HEK293 (cell line): ENCODE data around the gene CCDC50.

ENCODE experiments used
- CTCF ChIA-PET: fragments of 350-600 bp; formaldehyde crosslinking; extraction: SDS; loops from one replicate; lab custom pipeline; 2021; ENCODE audit warnings: antibody characterized with exemption; lab: Yijun Ruan, JAX
- POLR2A ChIA-PET: fragments of 300-600 bp; formaldehyde crosslinking; extraction: SDS; loops from one replicate; lab custom pipeline; 2020; ENCODE audit warnings: antibody characterized with exemption, inconsistent platforms; lab: Yijun Ruan, JAX
- H3K27ac ChIP-seq: fragments of 200-500 bp; sonication (Bioruptor generic); 2 replicates; pipeline ENCODE4 v1.5.1; 2014; ENCODE audit warnings: low read depth, low read length, control low read depth, inconsistent platforms; ENCODE audit errors: extremely low read depth
- H3K36me3 ChIP-seq, 2 experiments: fragments of 200-500 bp in 1 of 2; sonication (Bioruptor generic) in 1 of 2; 1 replicate in 1 of 2; 2 replicates in 1 of 2; pipeline ENCODE4 v1.5.1; 2014 to 2017; ENCODE audit warnings: inconsistent platforms in 2 of 2, low read length in 2 of 2; ENCODE audit not compliant: control insufficient read depth in 2 of 2, insufficient read depth in 1 of 2
- H3K4me1 ChIP-seq: fragments of 200-500 bp; sonication (Bioruptor generic); 2 replicates; pipeline ENCODE4 v1.5.1; 2014; ENCODE audit warnings: mild to moderate bottlenecking, low read length, inconsistent platforms; ENCODE audit not compliant: control insufficient read depth, insufficient read depth
- H3K4me3 ChIP-seq: 2 replicates; pipeline ENCODE4 v1.5.1; 2011; ENCODE audit warnings: low read depth, mild to moderate bottlenecking, control low read depth, low read length, moderate library complexity
- H3K9me3 ChIP-seq: fragments of 200-500 bp; sonication (Bioruptor generic); 2 replicates; pipeline ENCODE4 v1.5.1; 2014; ENCODE audit warnings: low read depth, low read length, inconsistent platforms; ENCODE audit not compliant: control insufficient read depth, insufficient read depth
- GFI1B ChIP-seq: fragments of 450-650 bp; formaldehyde crosslinking; IDR thresholded peaks from 2 replicates; pipeline ENCODE4 v1.5.1; 2016; ENCODE audit warnings: missing biosample characterization, missing genetic modification characterization
- GLIS1 ChIP-seq: fragments of 450-650 bp; formaldehyde crosslinking; IDR thresholded peaks from 2 replicates; pipeline ENCODE4 v1.5.1; 2016; ENCODE audit warnings: missing biosample characterization, missing genetic modification characterization
- MYNN ChIP-seq: fragments of 450-650 bp; formaldehyde crosslinking; IDR thresholded peaks from 2 replicates; pipeline ENCODE4 v1.5.1; 2016; ENCODE audit warnings: missing biosample characterization, missing genetic modification characterization, borderline replicate concordance
- SP2 ChIP-seq: fragments of 450-650 bp; formaldehyde crosslinking; IDR thresholded peaks from 2 replicates; pipeline ENCODE4 v1.5.1; 2016; ENCODE audit warnings: missing biosample characterization, missing genetic modification characterization
- TCF7L2 ChIP-seq: IDR thresholded peaks from 2 replicates; pipeline ENCODE4 v1.6.1; 2011; ENCODE audit warnings: low read depth, mild to moderate bottlenecking, inconsistent platforms, low read length, moderate library complexity, borderline replicate concordance
- ZBTB48 ChIP-seq: fragments of 450-650 bp; formaldehyde crosslinking; IDR thresholded peaks from 2 replicates; pipeline ENCODE4 v1.5.1; 2016; ENCODE audit warnings: missing biosample characterization, missing genetic modification characterization
- ZNF112 ChIP-seq: fragments of 450-650 bp; formaldehyde crosslinking; IDR thresholded peaks from 2 replicates; pipeline ENCODE4 v1.5.0; 2017; ENCODE audit warnings: missing biosample characterization, missing genetic modification characterization
- ZNF133 ChIP-seq: fragments of 450-650 bp; formaldehyde crosslinking; IDR thresholded peaks from 2 replicates; pipeline ENCODE4 v1.5.1; 2016; ENCODE audit warnings: missing biosample characterization, missing genetic modification characterization
- ZNF214 ChIP-seq: fragments of 450-650 bp; formaldehyde crosslinking; IDR thresholded peaks from 2 replicates; pipeline ENCODE4 v1.5.1; 2017; ENCODE audit warnings: missing biosample characterization, mild to moderate bottlenecking, missing genetic modification characterization, borderline replicate concordance
- ZNF239 ChIP-seq: fragments of 450-650 bp; formaldehyde crosslinking; IDR thresholded peaks from 2 replicates; pipeline ENCODE4 v1.5.1; 2016; ENCODE audit warnings: missing biosample characterization, missing genetic modification characterization
- ZNF24 ChIP-seq: fragments of 450-650 bp; formaldehyde crosslinking; IDR thresholded peaks from 2 replicates; pipeline ENCODE4 v1.5.1; 2016; ENCODE audit warnings: missing biosample characterization, missing genetic modification characterization
- ZNF366 ChIP-seq: fragments of 450-650 bp; formaldehyde crosslinking; conservative IDR thresholded peaks from 2 replicates; pipeline ENCODE4 v1.5.1; 2016; ENCODE audit warnings: missing biosample characterization, missing genetic modification characterization
- ZNF391 ChIP-seq: fragments of 450-650 bp; formaldehyde crosslinking; IDR thresholded peaks from 2 replicates; pipeline ENCODE4 v1.5.1; 2016; ENCODE audit warnings: low read depth, missing biosample characterization, missing genetic modification characterization, borderline replicate concordance
- ZNF423 ChIP-seq: fragments of 450-650 bp; formaldehyde crosslinking; IDR thresholded peaks from 2 replicates; pipeline ENCODE4 v1.5.1; 2016; ENCODE audit warnings: missing biosample characterization, missing genetic modification characterization
- ZNF658 ChIP-seq: fragments of 450-650 bp; formaldehyde crosslinking; IDR thresholded peaks from 2 replicates; pipeline ENCODE4; 2016; ENCODE audit warnings: missing biosample characterization, missing genetic modification characterization
- ZNF785 ChIP-seq: fragments of 450-650 bp; formaldehyde crosslinking; IDR thresholded peaks from 2 replicates; pipeline ENCODE4 v1.5.1; 2016; ENCODE audit warnings: missing biosample characterization, missing genetic modification characterization
- TF ChIP-seq, protein P1 (sequence below): fragments of 450-650 bp; formaldehyde crosslinking; IDR thresholded peaks from 2 replicates; pipeline ENCODE4 v1.5.1; 2016; ENCODE audit warnings: missing biosample characterization, missing genetic modification characterization, borderline replicate concordance
- TF ChIP-seq, protein P2 (sequence below): fragments of 450-650 bp; formaldehyde crosslinking; IDR thresholded peaks from 2 replicates; pipeline ENCODE4 v1.5.1; 2016; ENCODE audit warnings: missing biosample characterization, missing genetic modification characterization, low read depth
- TF ChIP-seq, protein P3 (sequence below): fragments of 450-650 bp; formaldehyde crosslinking; IDR thresholded peaks from 2 replicates; pipeline ENCODE4 v1.5.1; 2016; ENCODE audit warnings: missing biosample characterization, missing genetic modification characterization, borderline replicate concordance
- TF ChIP-seq, protein P4 (sequence below): fragments of 450-650 bp; formaldehyde crosslinking; IDR thresholded peaks from 2 replicates; pipeline ENCODE4 v1.5.1; 2016; ENCODE audit warnings: missing biosample characterization, missing genetic modification characterization
- TF ChIP-seq, protein P5 (sequence below): fragments of 450-650 bp; formaldehyde crosslinking; optimal IDR thresholded peaks from 2 replicates; pipeline ENCODE3; 2016; ENCODE audit warnings: missing biosample characterization, mild to moderate bottlenecking, missing genetic modification characterization
- TF ChIP-seq, protein P6 (sequence below): fragments of 450-650 bp; formaldehyde crosslinking; IDR thresholded peaks from 2 replicates; pipeline ENCODE4 v1.5.1; 2017; ENCODE audit warnings: missing biosample characterization, missing genetic modification characterization

CCDC50 gene

DNA sequence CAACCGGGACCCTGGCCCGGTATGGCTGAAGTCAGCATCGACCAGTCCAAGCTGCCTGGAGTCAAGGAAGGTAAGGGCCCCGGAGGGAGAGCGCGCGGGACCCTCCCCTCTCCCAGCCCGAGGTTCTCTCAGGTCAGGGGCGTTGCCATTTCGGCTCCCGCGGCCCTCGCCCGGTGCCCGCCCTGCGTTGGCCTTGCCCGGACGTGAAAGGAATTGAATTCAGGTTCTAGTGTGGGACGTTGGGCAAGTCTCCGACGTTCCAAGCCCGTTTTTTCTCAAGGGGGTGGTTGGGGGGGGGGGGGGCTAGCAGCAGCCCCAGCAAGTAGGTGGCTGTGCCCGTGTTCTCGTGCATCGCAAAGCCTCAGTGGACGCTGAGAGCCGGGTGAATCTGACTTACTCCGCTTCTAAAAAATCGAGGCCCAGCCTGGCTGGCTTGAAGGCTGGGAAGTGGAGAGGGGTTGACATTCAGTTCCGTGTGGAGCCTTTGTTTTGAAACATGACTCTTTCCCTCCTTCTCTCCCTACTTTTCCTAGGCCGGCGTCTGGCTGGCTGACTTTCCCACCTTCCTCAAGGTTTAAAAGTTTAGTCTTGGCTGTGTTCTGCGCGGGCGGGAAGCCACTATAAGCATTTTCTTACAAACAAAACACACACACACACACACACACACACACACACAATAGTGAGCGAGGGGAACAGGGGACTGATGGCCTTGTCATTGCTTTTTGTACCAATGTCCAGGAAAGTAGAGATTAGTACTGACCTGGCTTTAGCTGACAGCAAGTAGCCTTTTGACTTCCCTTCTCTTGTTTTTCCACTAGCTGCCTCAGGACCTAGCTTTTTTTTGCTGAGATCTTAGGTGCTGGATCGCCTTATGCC lies 698 bp downstream of the CCDC50 start, which contains the start of gene UTS2B (continued):
- TF ChIP-seq, protein P1, sequence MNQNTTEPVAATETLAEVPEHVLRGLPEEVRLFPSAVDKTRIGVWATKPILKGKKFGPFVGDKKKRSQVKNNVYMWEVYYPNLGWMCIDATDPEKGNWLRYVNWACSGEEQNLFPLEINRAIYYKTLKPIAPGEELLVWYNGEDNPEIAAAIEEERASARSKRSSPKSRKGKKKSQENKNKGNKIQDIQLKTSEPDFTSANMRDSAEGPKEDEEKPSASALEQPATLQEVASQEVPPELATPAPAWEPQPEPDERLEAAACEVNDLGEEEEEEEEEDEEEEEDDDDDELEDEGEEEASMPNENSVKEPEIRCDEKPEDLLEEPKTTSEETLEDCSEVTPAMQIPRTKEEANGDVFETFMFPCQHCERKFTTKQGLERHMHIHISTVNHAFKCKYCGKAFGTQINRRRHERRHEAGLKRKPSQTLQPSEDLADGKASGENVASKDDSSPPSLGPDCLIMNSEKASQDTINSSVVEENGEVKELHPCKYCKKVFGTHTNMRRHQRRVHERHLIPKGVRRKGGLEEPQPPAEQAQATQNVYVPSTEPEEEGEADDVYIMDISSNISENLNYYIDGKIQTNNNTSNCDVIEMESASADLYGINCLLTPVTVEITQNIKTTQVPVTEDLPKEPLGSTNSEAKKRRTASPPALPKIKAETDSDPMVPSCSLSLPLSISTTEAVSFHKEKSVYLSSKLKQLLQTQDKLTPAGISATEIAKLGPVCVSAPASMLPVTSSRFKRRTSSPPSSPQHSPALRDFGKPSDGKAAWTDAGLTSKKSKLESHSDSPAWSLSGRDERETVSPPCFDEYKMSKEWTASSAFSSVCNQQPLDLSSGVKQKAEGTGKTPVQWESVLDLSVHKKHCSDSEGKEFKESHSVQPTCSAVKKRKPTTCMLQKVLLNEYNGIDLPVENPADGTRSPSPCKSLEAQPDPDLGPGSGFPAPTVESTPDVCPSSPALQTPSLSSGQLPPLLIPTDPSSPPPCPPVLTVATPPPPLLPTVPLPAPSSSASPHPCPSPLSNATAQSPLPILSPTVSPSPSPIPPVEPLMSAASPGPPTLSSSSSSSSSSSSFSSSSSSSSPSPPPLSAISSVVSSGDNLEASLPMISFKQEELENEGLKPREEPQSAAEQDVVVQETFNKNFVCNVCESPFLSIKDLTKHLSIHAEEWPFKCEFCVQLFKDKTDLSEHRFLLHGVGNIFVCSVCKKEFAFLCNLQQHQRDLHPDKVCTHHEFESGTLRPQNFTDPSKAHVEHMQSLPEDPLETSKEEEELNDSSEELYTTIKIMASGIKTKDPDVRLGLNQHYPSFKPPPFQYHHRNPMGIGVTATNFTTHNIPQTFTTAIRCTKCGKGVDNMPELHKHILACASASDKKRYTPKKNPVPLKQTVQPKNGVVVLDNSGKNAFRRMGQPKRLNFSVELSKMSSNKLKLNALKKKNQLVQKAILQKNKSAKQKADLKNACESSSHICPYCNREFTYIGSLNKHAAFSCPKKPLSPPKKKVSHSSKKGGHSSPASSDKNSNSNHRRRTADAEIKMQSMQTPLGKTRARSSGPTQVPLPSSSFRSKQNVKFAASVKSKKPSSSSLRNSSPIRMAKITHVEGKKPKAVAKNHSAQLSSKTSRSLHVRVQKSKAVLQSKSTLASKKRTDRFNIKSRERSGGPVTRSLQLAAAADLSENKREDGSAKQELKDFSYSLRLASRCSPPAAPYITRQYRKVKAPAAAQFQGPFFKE (tag by site-specific recombination), result no peak
- no peak for TF ChIP-seq ZNF24
- TF ChIP-seq ZNF423 (tag by site-specific recombination), result no peak
- no peak for TF ChIP-seq ZNF658
- peak; percentile 18; the same call in 1 of the 2 replicates for TF ChIP-seq MYNN (tag by site-specific recombination)
- no peak for TF ChIP-seq ZNF239
- TF ChIP-seq ZNF112, result no peak
- TF ChIP-seq, protein P2, sequence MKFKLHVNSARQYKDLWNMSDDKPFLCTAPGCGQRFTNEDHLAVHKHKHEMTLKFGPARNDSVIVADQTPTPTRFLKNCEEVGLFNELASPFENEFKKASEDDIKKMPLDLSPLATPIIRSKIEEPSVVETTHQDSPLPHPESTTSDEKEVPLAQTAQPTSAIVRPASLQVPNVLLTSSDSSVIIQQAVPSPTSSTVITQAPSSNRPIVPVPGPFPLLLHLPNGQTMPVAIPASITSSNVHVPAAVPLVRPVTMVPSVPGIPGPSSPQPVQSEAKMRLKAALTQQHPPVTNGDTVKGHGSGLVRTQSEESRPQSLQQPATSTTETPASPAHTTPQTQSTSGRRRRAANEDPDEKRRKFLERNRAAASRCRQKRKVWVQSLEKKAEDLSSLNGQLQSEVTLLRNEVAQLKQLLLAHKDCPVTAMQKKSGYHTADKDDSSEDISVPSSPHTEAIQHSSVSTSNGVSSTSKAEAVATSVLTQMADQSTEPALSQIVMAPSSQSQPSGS (tag by site-specific recombination), result no peak
- TF ChIP-seq, protein P3, sequence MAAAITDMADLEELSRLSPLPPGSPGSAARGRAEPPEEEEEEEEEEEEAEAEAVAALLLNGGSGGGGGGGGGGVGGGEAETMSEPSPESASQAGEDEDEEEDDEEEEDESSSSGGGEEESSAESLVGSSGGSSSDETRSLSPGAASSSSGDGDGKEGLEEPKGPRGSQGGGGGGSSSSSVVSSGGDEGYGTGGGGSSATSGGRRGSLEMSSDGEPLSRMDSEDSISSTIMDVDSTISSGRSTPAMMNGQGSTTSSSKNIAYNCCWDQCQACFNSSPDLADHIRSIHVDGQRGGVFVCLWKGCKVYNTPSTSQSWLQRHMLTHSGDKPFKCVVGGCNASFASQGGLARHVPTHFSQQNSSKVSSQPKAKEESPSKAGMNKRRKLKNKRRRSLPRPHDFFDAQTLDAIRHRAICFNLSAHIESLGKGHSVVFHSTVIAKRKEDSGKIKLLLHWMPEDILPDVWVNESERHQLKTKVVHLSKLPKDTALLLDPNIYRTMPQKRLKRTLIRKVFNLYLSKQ (tag by site-specific recombination), result no peak

DNA sequence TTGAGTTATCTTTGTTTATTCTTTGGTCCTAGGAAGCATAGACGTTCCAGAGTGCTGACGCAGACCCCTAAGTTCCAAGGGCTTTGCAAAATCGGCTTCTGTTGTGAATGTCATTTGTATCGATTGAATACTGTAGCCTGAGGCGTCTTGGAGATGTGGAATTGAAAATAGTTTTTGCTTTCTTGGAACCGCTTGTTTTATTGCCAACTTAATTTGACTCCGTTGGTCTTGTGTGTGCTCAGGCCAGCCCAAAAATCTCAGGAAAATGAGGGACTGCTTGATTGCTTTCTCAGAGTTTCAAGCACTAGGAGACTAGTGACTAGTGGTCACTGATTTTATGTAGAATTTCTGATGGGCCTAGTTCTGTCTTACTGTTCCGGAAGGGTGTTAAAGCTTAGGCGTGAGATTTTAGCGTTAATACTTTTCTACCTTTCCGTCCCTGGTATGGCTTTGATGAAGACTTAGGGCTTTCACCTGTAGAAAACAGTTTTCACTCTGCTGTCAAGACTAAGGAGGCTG lies 1.4 kb downstream of the CCDC50 start:
- ChIA-PET POLR2A (interaction anchor here (0.6 to 1.4 kb wide), 3 partner anchors 17 to 1804 kb away, joined by 3 to 4 read pairs (median 3); no protein-coding TSS in a partner anchor), CTCF (no interaction called here)
- Histone ChIP-seq H3K27ac (peak overlapping the region; percentile 93), H3K4me1 (peaks cover 2% of the 10 kb centered on the region; the same call in 1 of the 2 replicates), H3K4me3 (peak overlapping the region; percentile 93), H3K9me3 (no peaks in the 10 kb centered on the region), H3K36me3 (no peaks in the 10 kb centered on the region)
- TF ChIP-seq ZNF214 (tag by site-specific recombination) (no peak), GFI1B (tag by site-specific recombination) (peak; percentile 34; the same call in 1 of the 2 replicates), ZBTB48 (tag by site-specific recombination) (no peak; the same call in 1 of the 2 replicates), SP2 (tag by site-specific recombination) (no peak), ZNF785 (tag by site-specific recombination) (no peak), GLIS1 (tag by site-specific recombination) (no peak), TCF7L2 (no peak), ZNF658 (no peak), ZNF391 (tag by site-specific recombination) (no peak), ZNF133 (tag by site-specific recombination) (no peak), ZNF366 (tag by site-specific recombination) (0 out of 2 replicates have a peak, but pooled peaks have one; percentile 15)
- TF ChIP-seq, protein P4, sequence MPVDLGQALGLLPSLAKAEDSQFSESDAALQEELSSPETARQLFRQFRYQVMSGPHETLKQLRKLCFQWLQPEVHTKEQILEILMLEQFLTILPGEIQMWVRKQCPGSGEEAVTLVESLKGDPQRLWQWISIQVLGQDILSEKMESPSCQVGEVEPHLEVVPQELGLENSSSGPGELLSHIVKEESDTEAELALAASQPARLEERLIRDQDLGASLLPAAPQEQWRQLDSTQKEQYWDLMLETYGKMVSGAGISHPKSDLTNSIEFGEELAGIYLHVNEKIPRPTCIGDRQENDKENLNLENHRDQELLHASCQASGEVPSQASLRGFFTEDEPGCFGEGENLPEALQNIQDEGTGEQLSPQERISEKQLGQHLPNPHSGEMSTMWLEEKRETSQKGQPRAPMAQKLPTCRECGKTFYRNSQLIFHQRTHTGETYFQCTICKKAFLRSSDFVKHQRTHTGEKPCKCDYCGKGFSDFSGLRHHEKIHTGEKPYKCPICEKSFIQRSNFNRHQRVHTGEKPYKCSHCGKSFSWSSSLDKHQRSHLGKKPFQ, result no peak
- TF ChIP-seq, protein P5, sequence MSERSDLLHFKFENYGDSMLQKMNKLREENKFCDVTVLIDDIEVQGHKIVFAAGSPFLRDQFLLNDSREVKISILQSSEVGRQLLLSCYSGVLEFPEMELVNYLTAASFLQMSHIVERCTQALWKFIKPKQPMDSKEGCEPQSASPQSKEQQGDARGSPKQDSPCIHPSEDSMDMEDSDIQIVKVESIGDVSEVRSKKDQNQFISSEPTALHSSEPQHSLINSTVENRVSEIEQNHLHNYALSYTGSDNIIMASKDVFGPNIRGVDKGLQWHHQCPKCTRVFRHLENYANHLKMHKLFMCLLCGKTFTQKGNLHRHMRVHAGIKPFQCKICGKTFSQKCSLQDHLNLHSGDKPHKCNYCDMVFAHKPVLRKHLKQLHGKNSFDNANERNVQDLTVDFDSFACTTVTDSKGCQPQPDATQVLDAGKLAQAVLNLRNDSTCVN, result no peak
- TF ChIP-seq, protein P6, sequence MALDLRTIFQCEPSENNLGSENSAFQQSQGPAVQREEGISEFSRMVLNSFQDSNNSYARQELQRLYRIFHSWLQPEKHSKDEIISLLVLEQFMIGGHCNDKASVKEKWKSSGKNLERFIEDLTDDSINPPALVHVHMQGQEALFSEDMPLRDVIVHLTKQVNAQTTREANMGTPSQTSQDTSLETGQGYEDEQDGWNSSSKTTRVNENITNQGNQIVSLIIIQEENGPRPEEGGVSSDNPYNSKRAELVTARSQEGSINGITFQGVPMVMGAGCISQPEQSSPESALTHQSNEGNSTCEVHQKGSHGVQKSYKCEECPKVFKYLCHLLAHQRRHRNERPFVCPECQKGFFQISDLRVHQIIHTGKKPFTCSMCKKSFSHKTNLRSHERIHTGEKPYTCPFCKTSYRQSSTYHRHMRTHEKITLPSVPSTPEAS (tag by site-specific recombination), result 0 out of 2 replicates have a peak, but pooled peaks have one; percentile 21
